Colon (tissue), 2 donors: ENCODE data around the gene CFAP45.

Experiments
- FAIRE-seq: peaks from 2 replicates; lab custom pipeline; 2012; peaks lifted over from hg19 to GRCh38; lab: Jason Lieb, UNC
- donor health status: control.
- donor health status: control.

The CFAP45 gene

GRCh38 chr1:159936273-159936904 is 36.4 kb upstream of the CFAP45 start:
- FAIRE-seq: no peak

- FAIRE-seq: no peak
Measured at GRCh38 chr1:159935719-159936272, 35.8 kb upstream of the CFAP45 start.

- FAIRE-seq: no peak
Measured at GRCh38 chr1:159935305-159935704, 35.3 kb upstream of the CFAP45 start.

GRCh38 chr1:159934136-159935039 is 34.4 kb upstream of the CFAP45 start:
- no peak for FAIRE-seq

- FAIRE-seq: no peak
Measured at GRCh38 chr1:159933347-159933746, 33.4 kb upstream of the CFAP45 start.

GRCh38 chr1:159932296-159933285 is 32.6 kb upstream of the CFAP45 start:
- FAIRE-seq: no peak

- FAIRE-seq: no peak
Measured at GRCh38 chr1:159931795-159932173, 31.8 kb upstream of the CFAP45 start.

GRCh38 chr1:159931101-159931794 is 31.3 kb upstream of the CFAP45 start:
- FAIRE-seq: no peak

- no peak for FAIRE-seq
Measured at GRCh38 chr1:159930634-159931033, 30.7 kb upstream of the CFAP45 start.

- no peak for FAIRE-seq
Measured at GRCh38 chr1:159930216-159930615, 30.3 kb upstream of the CFAP45 start.

- FAIRE-seq: no peak
Measured at GRCh38 chr1:159929155-159930051, 29.4 kb upstream of the CFAP45 start.

- no peak for FAIRE-seq
Measured at GRCh38 chr1:159928491-159929050, 28.6 kb upstream of the CFAP45 start.

- no peak for FAIRE-seq
Measured at GRCh38 chr1:159927849-159928431, 28.0 kb upstream of the CFAP45 start.

- FAIRE-seq: no peak
Measured at GRCh38 chr1:159927211-159927848, 27.4 kb upstream of the CFAP45 start.

GRCh38 chr1:159925719-159926078 is 25.7 kb upstream of the CFAP45 start:
- no peak for FAIRE-seq

- no peak for FAIRE-seq
Measured at GRCh38 chr1:159924791-159925718, 25.1 kb upstream of the CFAP45 start, which contains the start of gene TAGLN2. TSS of gene TAGLN2 (minus strand) at chr1:159925507. CDS start at chr1:159920509, 4,998 bp downstream.

- FAIRE-seq: no peak
Measured at GRCh38 chr1:159924025-159924790, 24.2 kb upstream of the CFAP45 start.
